HG02678 (cell line): ENCODE measurements around the gene NOS2.
"Not testable (repeated sequence)": the region's sequence is repeated elsewhere in the genome, so short reads cannot be mapped to it uniquely, and the experiment has no call there.

Source experiments
- ATAC-seq: cut with Tn5 transposase; IDR thresholded peaks from one replicate; pipeline ENCODE4 v1.9.1; 2021; ENCODE audit warnings: mild to moderate bottlenecking, moderate library complexity; ENCODE audit not compliant: unreplicated experiment

Gene NOS2

GRCh38 chr17:27793168-27793905 lies 7.0 kb downstream of the NOS2 start:
- ATAC-seq: no peak

GRCh38 chr17:27792095-27792494 lies 8.2 kb downstream of the NOS2 start:
- ATAC-seq: no peak

- no peak for ATAC-seq
These were observed 11.4 kb downstream of the NOS2 start for GRCh38 chr17:27788919-27789318.

- ATAC-seq: no peak
These were observed 16.6 kb downstream of the NOS2 start for GRCh38 chr17:27783440-27784350.

GRCh38 chr17:27782791-27783206 lies 17.5 kb downstream of the NOS2 start:
- ATAC-seq: no peak

- no peak for ATAC-seq
These were observed 19.4 kb downstream of the NOS2 start for GRCh38 chr17:27780828-27781404.

GRCh38 chr17:27780092-27780827 lies 20.1 kb downstream of the NOS2 start:
- no peak for ATAC-seq

GRCh38 chr17:27778183-27778582 lies 22.1 kb downstream of the NOS2 start:
- no peak for ATAC-seq

- no peak for ATAC-seq
These were observed 23.3 kb downstream of the NOS2 start for GRCh38 chr17:27776882-27777624.

GRCh38 chr17:27771586-27771985 lies 28.7 kb downstream of the NOS2 start:
- no peak for ATAC-seq

- no peak for ATAC-seq
These were observed 29.5 kb downstream of the NOS2 start for GRCh38 chr17:27770877-27771276.

- no peak for ATAC-seq
These were observed 31.4 kb downstream of the NOS2 start for GRCh38 chr17:27768858-27769410.

GRCh38 chr17:27766438-27766837 lies 33.9 kb downstream of the NOS2 start:
- no peak for ATAC-seq

- ATAC-seq: no peak
These were observed 35.0 kb downstream of the NOS2 start for GRCh38 chr17:27765353-27765752.

GRCh38 chr17:27764589-27764988 lies 35.7 kb downstream of the NOS2 start:
- no peak for ATAC-seq

GRCh38 chr17:27762527-27763305 lies 37.6 kb downstream of the NOS2 start:
- ATAC-seq: no peak

- ATAC-seq: not testable (repeated sequence)
These were observed 39.4 kb downstream of the NOS2 start for GRCh38 chr17:27760931-27761330.

- ATAC-seq: no peak
These were observed 40.1 kb downstream of the NOS2 start for GRCh38 chr17:27760069-27760885.
